Keratinocyte (primary cell): Measurements from ENCODE around the gene PDZRN3. TPM values are rescaled to one million over a fixed set of nuclear protein-coding genes. Genes with fewer than 3 reads are reported as not detected.

ENCODE experiments used
- DNase-seq: peaks from one replicate; pipeline ENCODE4 v3.0.0-alpha.2; 2011; ENCODE audit warnings: low read depth, missing footprints, low spot score
- FAIRE-seq: peaks from 2 replicates; lab custom pipeline; 2011; peaks lifted over from hg19 to GRCh38; lab: Jason Lieb, UNC
- H2AFZ ChIP-seq: 2 replicates; pipeline ENCODE4 v1.6.0; 2012; ENCODE audit warnings: low read length, control low read depth, inconsistent platforms; ENCODE audit not compliant: control insufficient read depth
- H3K27ac ChIP-seq: 2 replicates; pipeline ENCODE4 v1.5.1; 2011; ENCODE audit warnings: low read length; ENCODE audit not compliant: control insufficient read depth, insufficient read depth
- H3K27me3 ChIP-seq: 3 replicates; pipeline ENCODE4 v1.6.0; 2011; ENCODE audit warnings: low read length; ENCODE audit not compliant: control insufficient read depth, insufficient read depth; ENCODE audit errors: extremely low read depth
- H3K36me3 ChIP-seq, 2 experiments: 2 replicates in 1 of 2; 3 replicates in 1 of 2; pipeline ENCODE4 v1.5.1; 2011; ENCODE audit warnings: low read length in 2 of 2, mild to moderate bottlenecking in 1 of 2; ENCODE audit not compliant: control insufficient read depth in 2 of 2, insufficient read depth in 2 of 2; ENCODE audit errors: extremely low read depth in 1 of 2
- H3K4me1 ChIP-seq: 3 replicates; pipeline ENCODE4 v1.5.1; 2011; ENCODE audit warnings: low read length; ENCODE audit not compliant: control insufficient read depth, insufficient read depth; ENCODE audit errors: extremely low read depth
- H3K4me2 ChIP-seq: 3 replicates; pipeline ENCODE4 v1.6.0; 2011; ENCODE audit warnings: low read depth, low read length; ENCODE audit not compliant: control insufficient read depth, insufficient read depth; ENCODE audit errors: extremely low read depth
- H3K4me3 ChIP-seq, 3 experiments: fragments of 200-600 bp in 1 of 3; sonication (generic) in 1 of 3; 2 replicates in 2 of 3; 3 replicates in 1 of 3; pipeline ENCODE4 v1.5.1; 2011 to 2016; ENCODE audit warnings: low read length in 3 of 3, mild to moderate bottlenecking in 3 of 3, control low read depth in 2 of 3, inconsistent platforms in 1 of 3, low read depth in 1 of 3, mixed read lengths in 1 of 3, mixed run types in 1 of 3, moderate library complexity in 1 of 3; ENCODE audit not compliant: control insufficient read depth in 2 of 3, insufficient read depth in 2 of 3; ENCODE audit errors: extremely low read depth in 1 of 3
- H3K79me2 ChIP-seq: 2 replicates; pipeline ENCODE4 v1.6.0; 2012; ENCODE audit warnings: low read length; ENCODE audit not compliant: control insufficient read depth, insufficient read depth
- H3K9ac ChIP-seq: 3 replicates; pipeline ENCODE4 v1.6.0; 2011; ENCODE audit warnings: low read length; ENCODE audit not compliant: control insufficient read depth, insufficient read depth; ENCODE audit errors: extremely low read depth
- H3K9me1 ChIP-seq: 3 replicates; pipeline ENCODE4 v1.6.0; 2011; ENCODE audit warnings: low read length; ENCODE audit not compliant: control insufficient read depth, insufficient read depth; ENCODE audit errors: extremely low read depth
- H3K9me3 ChIP-seq: 2 replicates; pipeline ENCODE4 v1.5.1; 2012; ENCODE audit warnings: low read depth, low read length; ENCODE audit not compliant: control insufficient read depth
- H4K20me1 ChIP-seq: 3 replicates; pipeline ENCODE4 v1.6.0; 2011; ENCODE audit warnings: low read length; ENCODE audit not compliant: control insufficient read depth, insufficient read depth; ENCODE audit errors: extremely low read depth
- CTCF ChIP-seq, 3 experiments: IDR thresholded peaks in 1 of 3; conservative IDR thresholded peaks in 1 of 3; optimal IDR thresholded peaks in 1 of 3; 2 replicates in 2 of 3; 3 replicates in 1 of 3; pipeline versions ENCODE3 to v1.5.1; 2011; ENCODE audit warnings: low read length in 3 of 3, mild to moderate bottlenecking in 3 of 3, moderate library complexity in 2 of 3, control low read depth in 1 of 3, inconsistent platforms in 1 of 3; ENCODE audit not compliant: insufficient read depth in 2 of 3; ENCODE audit errors: extremely low read depth in 1 of 3
- EZH2 ChIP-seq: IDR thresholded peaks from one replicate; pipeline ENCODE4 v1.6.1; 2012; ENCODE audit warnings: inconsistent platforms, mild to moderate bottlenecking, low read length, moderate library complexity
- dilution Hi-C: fragments of 300-500 bp; cut with MboI; formaldehyde crosslinking; loops from one replicate; pipeline ENCODE4 v1.7.0; 2020; ENCODE audit warnings: low sequenced_read_pairs; ENCODE audit not compliant: extremely low pct_ligation_motif_present
- polyA plus RNA-seq, 5 experiments: library from polyadenylated mRNA; depleted of rRNA in 3 of 5; stranded (reverse) in 3 of 5; stranded (forward) in 1 of 5; unstranded in 1 of 5; fragments of >200 nt; gene quantifications; 1 replicate in 1 of 5; 2 replicates in 3 of 5; 3 replicates in 1 of 5; pipeline versions ENCODE4 v1.2.1 to v1.2.3, GENCODE V29; 2011 to 2012; ENCODE audit warnings: missing spikeins in 2 of 5, low read depth in 1 of 5, low replicate concordance in 1 of 5

Gene PDZRN3
- polyA plus RNA-seq, 1 donor (not counting 4 experiments of a cell fraction or from before 2014, with no cell fraction given), result not detected

GRCh38 chr3:73523661-73524060 is 101.1 kb downstream of the PDZRN3 start:
- H3K9ac ChIP-seq, result no peak overlapping the region
- H3K4me2 ChIP-seq, result no peak overlapping the region
- no peaks in the 10 kb centered on the region for H3K79me2 ChIP-seq
- dilution Hi-C loops, result no loop called here
- H3K27ac ChIP-seq, result no peak overlapping the region
- peaks cover 4% of the 10 kb centered on the region for H3K27me3 ChIP-seq
- H4K20me1 ChIP-seq, result no peaks in the 10 kb centered on the region
- TF ChIP-seq EZH2, result no peak
- TF ChIP-seq CTCF (optimal IDR thresholded peaks at IDR 0.05 in 1 of 3, IDR thresholded peaks at IDR 0.05 in 1 of 3, conservative IDR thresholded peaks at IDR 0.05 in 1 of 3; ENCODE audit: extremely low read depth in 1 of 3, insufficient read depth in 2 of 3, low read length in 3 of 3), result no peak
- H2AFZ ChIP-seq, result no peak overlapping the region
- H3K4me1 ChIP-seq, result peaks cover 7% of the 10 kb centered on the region
- no peaks in the 10 kb centered on the region for H3K36me3 ChIP-seq
- no peak for FAIRE-seq
- H3K4me3 ChIP-seq, result no peak overlapping the region
- no peaks in the 10 kb centered on the region for H3K9me3 ChIP-seq
- H3K9me1 ChIP-seq, result no peaks in the 10 kb centered on the region
- DNase-seq, result no peak

GRCh38 chr3:73521734-73522336 is 102.9 kb downstream of the PDZRN3 start:
- Histone ChIP-seq H3K79me2 (no peaks in the 10 kb centered on the region), H3K4me2 (no peak overlapping the region), H3K4me3 (no peak overlapping the region), H2AFZ (no peak overlapping the region), H3K9ac (no peak overlapping the region), H3K27me3 (peaks cover 4% of the 10 kb centered on the region), H3K4me1 (peaks cover 7% of the 10 kb centered on the region), H4K20me1 (no peaks in the 10 kb centered on the region), H3K27ac (no peak overlapping the region), H3K9me1 (no peaks in the 10 kb centered on the region), H3K36me3 (no peaks in the 10 kb centered on the region), H3K9me3 (no peaks in the 10 kb centered on the region)
- FAIRE-seq, result no peak
- TF ChIP-seq EZH2, result no peak
- TF ChIP-seq CTCF (optimal IDR thresholded peaks at IDR 0.05 in 1 of 3, IDR thresholded peaks at IDR 0.05 in 1 of 3, conservative IDR thresholded peaks at IDR 0.05 in 1 of 3; ENCODE audit: extremely low read depth in 1 of 3, insufficient read depth in 2 of 3, low read length in 3 of 3), result no peak
- DNase-seq, result no peak
- dilution Hi-C loops, result no loop called here
